GM10847 (cell line): Measurements from ENCODE around the gene KCNIP3.

Experiments
- POLR2A ChIP-seq: IDR thresholded peaks from 2 replicates; pipeline ENCODE4 v1.6.1; 2011; ENCODE audit not compliant: insufficient read length; ENCODE audit errors: extremely low read depth

KCNIP3 gene

DNA sequence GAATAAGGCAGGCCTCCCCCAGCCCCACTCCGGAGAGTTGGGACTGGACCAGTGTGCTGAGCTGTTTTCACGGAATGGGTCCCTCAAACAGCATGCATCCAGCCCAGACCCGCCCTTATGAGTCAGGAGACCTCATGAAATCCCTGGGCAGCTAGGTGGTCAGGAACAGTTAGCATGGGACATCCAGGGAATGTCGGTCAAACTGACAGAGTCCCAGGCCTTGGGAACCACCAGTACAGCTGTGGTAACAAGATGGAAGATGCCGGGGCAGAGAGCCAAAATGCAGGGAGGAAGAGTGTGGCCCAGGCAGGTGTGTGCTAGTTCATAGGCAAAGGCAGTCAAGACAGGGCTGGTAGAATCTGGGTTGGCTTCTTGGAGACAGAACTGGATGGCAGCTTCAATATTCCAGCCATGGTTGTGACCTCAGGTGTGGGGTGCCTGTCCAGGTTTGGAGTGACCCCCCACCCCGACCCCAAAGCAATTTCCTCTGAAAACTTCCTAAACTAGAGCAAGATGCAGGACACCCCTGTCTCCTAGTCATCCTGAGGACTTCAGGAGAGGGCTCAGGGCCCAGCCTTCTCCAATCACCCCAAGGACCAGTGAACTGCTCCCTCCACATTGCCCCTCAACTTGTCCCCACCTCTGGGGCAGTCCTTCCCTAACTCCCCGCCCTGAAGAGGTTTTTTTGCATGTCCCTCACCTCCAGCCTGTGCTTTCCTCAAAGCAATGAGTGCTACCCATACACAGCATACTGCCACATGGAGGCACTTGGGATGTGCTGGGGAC lies 46.5 kb downstream of the KCNIP3 start:
- TF ChIP-seq POLR2A = no peak

DNA sequence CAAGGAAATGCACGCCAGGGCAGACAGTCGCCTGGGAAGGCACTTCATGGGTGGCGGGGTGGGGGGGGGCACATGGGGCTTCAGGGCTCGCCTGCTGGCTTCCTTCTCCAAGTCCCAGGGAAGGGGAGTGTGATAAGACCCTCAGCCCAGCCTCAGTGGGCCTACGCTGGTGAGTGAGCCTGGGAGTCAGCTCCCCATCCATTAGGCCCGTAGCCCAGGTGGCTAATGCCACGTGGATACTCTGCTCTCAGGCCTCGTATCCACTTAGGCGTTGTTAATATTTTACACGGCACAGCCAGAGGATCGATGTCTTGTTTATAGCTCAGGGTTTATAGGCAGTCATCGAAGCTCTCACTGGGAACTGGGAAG lies 47.1 kb downstream of the KCNIP3 start:
- TF ChIP-seq POLR2A = no peak

DNA sequence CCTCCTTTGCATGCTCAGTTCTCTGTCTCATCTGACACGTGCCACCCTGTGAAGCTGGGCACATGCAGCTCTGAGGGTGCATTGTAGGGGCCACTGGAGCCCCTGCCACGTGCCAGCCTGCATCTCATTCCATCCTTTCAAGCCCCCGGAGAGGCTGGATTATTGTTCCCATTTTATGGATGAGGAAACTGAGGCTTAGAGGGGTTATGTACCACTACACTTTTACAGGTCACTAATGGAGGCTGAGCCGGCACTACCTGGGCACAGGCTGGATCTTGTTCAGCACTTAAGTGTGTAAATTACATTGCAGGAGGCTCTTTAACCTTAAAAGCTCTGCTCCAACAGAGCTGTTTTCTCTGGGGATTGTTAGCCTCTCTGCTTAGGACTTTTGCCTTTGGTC lies 47.5 kb downstream of the KCNIP3 start:
- TF ChIP-seq POLR2A = no peak

DNA sequence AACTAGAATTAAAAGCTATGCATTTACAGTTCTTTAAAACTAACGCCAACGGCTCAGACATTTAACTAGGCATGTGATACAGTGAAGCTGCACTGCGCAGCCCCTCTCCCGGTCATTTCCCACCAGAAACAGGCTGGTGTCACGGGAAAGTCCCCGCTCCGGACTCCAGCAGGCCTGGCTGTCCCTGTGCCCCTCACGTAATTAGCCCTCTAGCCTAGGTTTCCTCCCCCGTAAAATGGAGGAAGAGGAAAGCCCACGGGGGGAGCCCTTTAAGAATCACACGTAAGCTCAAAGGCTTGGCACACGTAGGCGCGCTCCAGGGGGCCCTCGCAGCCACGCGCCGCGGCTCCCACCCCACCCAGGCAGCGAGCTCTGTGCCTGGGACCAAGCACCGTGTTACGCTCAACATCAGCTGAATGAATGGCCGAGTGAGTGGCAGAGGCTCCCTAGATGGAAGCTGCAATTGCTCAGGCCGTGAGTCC lies 48.0 kb downstream of the KCNIP3 start:
- no peak for TF ChIP-seq POLR2A

- TF ChIP-seq POLR2A = no peak
These were observed 48.5 kb downstream of the KCNIP3 start for GRCh38 chr2:95345563-95346230.

DNA sequence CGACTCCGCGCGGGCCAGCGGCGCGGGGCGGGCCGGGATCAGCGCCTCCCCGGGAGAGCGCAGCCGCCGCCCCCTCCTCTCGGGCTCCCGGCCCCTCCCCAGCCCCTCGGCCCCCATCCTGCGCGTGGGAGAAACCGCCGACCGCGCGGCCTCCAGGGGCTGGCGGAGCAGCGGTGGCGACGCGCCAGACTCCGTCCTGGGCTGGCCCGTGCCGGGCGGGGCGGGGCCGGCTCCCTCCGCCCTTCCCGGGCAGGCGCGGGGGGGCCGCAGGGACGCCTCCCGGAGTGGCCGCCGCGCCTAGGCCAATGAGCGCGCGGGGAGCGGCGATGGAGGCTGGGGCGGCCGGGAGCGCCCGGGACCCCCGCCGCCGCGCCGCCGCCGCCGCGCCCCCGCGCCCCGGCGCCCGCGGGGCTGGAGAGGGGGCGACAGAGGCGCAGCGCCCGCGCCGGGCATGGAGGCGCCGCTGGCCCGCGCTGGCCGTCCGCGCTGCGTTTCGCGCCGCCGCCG lies 49.1 kb downstream of the KCNIP3 start:
- no peak for TF ChIP-seq POLR2A

- no peak for TF ChIP-seq POLR2A
These were observed 49.9 kb downstream of the KCNIP3 start for GRCh38 chr2:95346738-95347671.

DNA sequence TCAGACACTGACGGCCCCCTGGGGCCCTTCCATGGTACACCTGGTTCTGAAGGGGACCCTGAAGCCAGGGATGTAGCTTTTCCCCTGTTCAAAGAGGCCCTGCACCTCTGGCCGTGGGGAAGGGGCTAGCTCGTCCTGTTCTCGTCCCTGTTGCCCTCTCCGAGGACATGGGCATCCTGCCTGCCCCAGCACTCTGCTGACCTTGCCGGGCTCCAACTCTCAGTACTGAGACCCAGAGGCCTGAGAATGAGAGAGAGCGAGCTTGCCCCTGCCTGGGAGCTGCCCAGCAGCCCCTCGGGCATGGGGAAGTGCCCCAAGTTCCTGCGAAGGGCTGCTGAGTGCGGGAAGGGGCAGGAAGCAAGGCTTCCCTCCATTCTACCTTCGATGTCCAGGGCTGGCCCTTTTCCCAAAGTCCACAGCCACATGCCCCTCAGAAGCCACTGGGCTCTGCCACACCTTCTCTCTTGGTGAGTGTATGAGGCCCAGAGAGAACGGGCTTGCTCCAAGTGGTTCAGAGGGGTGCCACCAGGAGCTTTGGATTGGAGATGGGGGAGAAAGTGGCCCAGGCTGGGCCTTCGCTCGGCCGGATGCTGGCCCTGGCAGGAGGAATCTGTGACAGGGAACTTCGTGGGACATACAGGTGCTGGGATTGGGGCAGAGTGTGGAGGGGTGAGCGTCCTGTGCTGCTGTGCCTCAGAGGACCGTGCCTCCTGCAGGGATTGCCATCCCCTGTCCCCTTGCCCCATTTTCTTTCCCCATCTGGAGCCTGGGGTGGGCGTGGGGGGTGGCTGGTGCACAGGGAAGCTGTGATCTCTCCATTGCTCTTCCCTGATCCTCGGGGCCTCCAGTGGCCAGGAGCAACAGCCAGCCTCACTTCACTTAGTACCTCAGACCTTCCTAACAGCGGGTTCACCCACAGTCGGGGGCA lies 50.8 kb downstream of the KCNIP3 start:
- no peak for TF ChIP-seq POLR2A

DNA sequence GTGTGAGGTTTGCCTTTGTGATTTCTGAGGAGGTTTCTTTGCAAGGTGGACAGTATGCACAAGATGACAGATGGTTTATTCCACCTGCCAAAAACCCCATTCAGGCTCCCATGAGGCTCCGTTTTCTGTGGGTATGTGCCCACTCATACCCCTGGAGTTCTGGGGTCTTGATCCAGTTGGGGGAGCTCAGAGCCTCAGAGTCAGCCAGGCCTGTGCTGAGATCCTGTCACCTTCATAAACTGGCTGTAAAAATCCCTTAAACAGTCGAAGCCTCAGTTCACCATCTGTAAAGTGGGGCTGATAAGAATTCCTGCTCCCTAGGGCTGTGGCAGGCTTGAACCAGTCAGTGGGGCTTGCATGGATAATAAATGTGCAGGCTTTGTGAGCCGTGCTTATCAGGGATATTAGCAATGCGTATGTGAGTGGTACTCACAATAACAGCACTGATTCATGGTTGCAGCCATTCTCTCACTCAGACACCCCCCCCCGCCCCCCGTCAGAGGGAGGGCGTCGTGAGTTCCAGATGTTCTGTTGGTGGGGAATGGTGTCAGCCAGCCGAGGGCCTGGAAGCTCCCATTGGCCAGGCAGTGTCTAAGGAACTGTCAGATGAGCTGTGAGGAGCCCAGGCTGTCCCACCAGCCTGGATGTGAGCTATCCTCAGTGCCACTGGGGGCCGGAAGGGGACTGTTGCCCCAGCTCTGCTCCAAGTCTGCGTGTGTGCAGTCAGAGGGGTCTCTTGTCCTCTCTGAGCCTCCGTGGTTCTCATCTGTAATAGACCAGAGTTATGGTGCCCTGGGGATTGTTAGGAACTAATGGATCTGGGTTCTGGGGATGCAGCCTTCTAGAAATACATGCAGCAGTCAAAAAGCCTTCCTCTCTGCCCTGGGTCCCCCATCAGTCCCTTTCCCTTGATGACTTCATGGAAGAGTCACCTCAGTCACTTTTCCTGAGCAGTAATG lies 51.7 kb downstream of the KCNIP3 start:
- no peak for TF ChIP-seq POLR2A

DNA sequence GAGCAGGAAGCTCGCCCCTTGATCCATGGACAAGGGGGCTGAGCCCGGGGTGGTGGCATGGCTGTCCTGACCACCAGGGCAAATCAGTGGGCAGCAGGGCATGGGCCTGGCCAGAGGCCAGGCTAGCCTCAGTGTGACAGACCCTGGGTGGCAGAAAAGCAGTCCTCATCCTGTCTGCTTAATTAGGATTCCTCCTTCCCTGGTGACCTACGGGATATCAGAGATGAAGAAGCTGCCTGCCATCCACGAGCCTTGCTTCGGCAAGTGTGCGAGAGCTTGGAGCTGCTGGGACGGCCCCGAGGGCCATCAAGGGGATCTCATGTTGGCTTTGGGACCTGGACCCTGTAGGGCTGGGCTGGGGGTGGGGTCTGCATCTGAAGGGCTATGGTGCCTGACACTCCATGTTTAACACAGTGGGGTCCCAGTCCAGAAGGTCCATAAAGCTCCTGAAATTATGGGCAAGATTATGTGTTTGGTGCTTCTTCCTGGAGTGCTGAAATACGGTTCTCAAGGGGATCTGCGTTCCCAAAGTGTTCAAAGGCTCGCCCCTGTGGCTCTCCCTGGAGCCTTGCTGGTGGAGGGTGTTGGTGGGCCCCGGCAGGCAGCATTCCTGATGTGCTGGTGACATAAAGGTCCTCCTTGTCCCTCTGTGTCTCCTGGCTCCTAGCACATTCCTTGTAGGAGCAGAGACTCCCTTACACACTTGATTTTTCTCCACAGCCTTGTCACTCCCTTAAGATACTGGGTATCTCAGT lies 52.6 kb downstream of the KCNIP3 start:
- no peak for TF ChIP-seq POLR2A

- TF ChIP-seq POLR2A = no peak
These were observed 53.2 kb downstream of the KCNIP3 start for GRCh38 chr2:95350368-95350767.

- TF ChIP-seq POLR2A = no peak
These were observed 53.8 kb downstream of the KCNIP3 start for GRCh38 chr2:95350774-95351597.
